COLO668 (cell line): Measurements from ENCODE around the gene GBP2.

Experiments
- DNase-seq: peaks from one replicate; lab custom pipeline; 2025; ENCODE audit not compliant: unreplicated experiment; lab: John Stamatoyannopoulos, UW

Gene GBP2, protein sequence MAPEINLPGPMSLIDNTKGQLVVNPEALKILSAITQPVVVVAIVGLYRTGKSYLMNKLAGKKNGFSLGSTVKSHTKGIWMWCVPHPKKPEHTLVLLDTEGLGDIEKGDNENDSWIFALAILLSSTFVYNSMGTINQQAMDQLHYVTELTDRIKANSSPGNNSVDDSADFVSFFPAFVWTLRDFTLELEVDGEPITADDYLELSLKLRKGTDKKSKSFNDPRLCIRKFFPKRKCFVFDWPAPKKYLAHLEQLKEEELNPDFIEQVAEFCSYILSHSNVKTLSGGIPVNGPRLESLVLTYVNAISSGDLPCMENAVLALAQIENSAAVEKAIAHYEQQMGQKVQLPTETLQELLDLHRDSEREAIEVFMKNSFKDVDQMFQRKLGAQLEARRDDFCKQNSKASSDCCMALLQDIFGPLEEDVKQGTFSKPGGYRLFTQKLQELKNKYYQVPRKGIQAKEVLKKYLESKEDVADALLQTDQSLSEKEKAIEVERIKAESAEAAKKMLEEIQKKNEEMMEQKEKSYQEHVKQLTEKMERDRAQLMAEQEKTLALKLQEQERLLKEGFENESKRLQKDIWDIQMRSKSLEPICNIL

DNA sequence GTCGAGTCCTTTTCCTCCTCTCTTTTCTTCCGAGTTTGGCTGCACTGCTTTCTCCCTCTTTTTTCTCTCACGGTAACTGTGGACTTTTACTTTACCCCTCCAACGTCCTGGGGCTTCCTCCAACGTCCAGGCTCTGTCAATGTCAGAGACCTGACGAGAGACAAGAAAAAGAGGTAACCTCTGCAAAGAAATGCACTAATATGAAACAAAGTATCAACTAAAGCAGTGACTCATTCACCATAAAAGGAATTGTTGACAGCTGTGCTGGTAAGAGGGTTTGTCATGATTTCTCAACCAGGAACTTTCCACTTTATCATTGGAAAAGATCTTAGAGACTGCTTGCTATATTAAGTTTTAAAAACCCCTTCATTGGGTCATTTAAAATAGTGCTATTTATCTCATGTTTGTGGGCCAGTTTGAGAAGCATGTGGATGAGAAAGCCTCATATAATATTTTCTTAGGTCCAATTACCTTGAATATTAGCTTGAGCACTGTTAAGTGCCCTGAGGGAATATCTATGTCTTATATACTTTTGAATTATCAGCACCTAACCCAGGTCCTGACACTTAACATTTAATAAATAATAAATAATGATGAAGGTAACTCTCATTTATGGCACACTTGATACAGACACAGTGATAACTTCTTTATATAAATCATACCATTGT, at the start of gene GBP2:
Gene GBP2 (minus strand): TSS at position 202 of the 668 bp plus-strand sequence. CDS start 4,148 bp downstream, outside the sequence.
- no peak for DNase-seq

DNA sequence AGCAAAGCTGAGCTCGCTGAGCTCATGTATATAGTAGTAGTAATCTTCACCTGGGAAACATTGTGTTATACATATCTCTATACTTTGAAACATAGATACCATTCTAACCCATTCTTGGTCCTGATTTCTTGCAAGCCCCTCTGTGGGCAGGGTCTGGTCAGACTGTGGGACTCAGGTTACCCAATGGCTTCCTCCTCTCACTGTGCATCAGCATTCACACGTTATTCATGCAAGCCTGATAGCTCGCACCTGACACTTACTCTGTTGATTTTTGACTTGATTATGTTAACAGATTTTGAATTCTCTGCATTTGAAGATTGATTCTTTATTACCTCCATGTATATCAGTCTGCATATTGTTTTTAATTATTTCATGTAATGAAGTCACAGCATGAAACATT, 48.6 kb upstream of the GBP2 start:
- no peak for DNase-seq

GRCh38 chr1:89172468-89173143, 46.7 kb upstream of the GBP2 start:
- DNase-seq, result no peak

GRCh38 chr1:89171067-89171438, 45.1 kb upstream of the GBP2 start:
- no peak for DNase-seq

DNA sequence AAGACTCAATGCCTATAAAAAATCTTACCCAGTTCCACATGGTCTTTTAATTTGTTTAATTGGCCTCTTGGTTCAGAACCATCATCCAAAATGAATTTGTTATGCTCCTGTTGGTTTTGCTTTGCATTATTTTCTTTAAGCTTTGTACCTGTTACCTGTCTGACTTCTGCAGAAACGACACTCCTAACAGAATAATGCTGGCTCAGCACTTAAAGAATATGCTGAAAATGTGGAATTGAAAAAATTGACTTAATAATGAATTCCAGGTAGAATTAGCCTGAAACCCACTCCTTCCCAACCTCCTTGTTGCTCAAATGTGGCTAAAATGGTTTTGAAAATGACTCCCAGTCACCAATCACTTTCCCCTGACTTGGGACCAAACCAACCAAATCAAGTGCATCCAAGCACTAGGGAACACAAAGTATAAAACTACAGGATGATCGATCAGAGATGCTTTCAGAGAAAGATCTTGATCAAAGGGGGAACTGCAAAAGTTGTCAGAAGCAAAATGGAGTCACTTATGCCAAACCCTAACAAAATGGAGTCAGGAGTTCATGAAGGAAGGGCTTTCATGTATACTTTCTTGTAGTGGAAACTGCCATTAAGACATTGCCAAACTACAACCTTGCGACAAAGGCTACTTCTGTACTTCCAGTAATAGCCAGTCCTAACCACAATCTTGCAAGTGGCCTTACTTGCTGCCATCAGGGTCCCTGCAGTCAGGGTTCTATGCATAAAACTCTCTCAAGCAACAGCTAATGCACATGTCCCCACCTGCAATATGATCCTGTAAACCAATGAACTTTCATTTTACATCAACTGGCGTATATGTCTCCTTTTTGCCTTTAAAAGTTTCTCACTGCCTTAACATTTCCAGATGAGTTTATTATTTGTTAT, 44.5 kb upstream of the GBP2 start:
- no peak for DNase-seq

- no peak for DNase-seq
Measured at GRCh38 chr1:89169166-89169565, 43.3 kb upstream of the GBP2 start.

DNA sequence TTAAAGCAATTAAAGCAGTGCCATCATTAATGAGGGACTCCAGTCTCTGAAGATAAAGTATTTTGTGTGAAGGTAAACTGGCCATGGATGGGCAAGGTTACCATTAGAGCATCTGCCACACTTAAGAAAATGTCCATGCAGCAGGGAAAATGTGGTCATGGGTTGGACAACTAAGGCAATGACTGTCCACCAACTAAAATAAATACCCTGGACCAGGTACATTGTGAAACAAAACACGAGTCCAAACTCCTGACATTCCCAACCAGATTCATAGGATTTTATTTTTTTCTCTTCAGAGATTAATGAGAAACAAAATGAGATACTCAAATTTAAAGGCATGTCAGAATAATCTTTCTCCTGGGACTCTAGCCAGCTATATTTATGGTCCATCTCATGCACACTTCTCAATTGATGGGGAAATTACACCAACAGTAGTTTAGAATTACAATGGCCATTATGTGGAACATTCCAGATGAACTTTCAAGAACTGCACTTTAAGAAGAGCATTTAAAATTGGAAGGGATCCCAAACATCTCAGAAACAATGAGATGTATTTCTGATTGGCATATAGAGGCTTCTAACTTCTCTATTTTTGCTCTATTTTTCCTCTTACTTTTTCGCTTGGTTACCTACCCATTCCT, 41.8 kb upstream of the GBP2 start:
- no peak for DNase-seq

DNA sequence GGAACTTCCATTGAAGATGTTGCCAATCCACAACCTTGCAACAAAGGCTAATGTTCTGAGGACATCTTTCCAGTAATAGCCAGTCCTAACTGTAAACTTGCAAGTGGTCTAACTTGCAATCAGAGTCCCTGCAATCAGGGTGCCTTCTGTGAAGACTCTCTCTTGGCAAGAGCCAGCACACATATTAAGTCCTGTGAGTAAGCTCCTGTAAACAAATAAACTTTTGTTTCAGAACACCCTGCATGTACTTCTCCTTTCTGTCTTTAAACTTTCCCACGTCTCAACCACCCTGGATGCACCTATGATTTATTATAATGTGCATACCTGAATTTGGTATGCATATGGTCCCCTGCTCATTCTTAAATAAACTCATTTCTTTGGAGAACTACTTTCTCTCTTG, 40.8 kb upstream of the GBP2 start:
- DNase-seq, result no peak

DNA sequence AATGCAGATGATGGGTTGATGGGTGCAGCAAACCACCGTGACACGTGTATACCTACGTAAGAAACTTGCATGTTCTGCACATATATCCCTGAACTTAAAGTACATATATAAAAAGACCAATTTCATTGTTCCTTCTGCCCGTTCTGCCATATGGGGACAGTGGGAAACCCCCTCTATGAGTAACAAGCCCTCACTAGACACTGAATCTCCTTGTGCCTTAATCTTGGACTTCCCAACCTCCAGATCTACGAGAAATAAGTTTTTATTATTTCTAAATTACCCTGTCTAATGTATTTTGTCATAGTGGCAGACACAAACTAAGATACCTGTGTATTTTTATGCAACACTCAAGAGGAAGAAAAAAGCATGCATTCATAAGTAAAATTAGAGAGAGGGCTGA, 39.9 kb upstream of the GBP2 start:
- DNase-seq, result no peak

GRCh38 chr1:89151047-89151446, 25.1 kb upstream of the GBP2 start:
- no peak for DNase-seq

- DNase-seq, result no peak
Measured at GRCh38 chr1:89149976-89150375, 24.1 kb upstream of the GBP2 start.

DNA sequence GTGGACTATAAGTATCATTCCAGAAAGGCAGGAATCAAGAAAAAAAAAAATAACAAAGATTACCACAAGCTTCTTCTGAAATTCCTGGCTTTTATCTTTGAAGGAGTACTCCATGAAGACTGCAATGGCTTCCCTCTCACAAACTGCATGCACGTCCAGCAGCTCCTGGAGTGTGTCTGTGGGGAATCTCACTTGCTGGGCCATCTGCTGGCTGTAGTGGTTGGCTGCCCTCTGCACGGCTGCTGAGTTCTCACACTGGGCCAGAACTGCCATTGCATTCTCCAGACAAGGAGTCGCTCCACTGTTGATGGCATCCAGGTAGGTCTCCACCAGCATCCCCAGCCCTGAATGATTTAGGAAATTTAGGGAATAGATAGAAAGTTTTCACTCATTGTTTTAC, 23.3 kb upstream of the GBP2 start:
- DNase-seq, result no peak

DNA sequence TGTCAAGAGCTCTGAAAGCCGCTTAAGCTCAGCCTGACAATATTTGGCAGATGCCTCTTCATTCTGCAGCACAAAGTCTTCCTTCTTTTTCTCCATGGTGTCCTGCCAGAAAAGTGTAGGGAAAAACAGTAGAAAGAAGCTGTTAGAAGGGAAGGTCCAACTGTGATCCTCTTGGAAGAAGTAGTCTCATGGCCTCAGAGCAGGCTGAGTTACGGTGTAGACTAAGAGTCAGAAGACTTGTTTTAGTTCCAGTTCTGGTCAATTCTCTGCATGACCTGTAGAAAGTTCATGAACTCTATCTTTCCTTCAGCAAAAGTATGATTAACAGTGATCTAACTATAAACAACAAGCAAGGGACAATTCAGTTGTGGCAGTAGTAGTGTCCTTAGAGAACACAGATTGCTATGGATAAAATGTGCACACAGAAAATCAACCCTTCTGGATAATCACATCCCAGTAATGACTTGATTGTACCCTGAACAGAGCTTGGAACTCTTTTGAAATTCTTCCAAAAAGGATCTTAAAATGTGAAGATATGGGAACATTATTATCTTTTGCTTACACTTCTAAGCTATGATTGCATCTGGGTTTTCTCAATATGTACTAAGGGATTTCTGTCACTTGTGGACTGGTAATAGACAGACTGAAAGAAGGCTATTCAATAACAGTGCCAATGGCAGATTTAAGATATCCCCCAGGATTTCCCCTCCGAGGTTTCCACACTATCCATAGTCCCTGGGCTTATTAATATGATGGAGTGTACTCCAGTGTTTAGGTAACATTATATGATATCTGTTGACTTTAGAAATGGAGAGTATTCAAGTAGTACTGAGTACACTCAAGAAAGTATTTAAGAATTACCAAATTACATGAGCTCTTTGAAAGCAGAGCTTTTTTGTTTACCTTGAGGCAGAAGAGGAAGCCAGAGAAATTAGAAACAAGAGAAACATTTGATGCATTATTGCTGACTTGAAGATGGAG, 22.1 kb upstream of the GBP2 start:
- DNase-seq, result no peak

GRCh38 chr1:89146721-89147120, 20.8 kb upstream of the GBP2 start:
- no peak for DNase-seq

- DNase-seq, result no peak
Measured at GRCh38 chr1:89143484-89143883, 17.6 kb upstream of the GBP2 start.

DNA sequence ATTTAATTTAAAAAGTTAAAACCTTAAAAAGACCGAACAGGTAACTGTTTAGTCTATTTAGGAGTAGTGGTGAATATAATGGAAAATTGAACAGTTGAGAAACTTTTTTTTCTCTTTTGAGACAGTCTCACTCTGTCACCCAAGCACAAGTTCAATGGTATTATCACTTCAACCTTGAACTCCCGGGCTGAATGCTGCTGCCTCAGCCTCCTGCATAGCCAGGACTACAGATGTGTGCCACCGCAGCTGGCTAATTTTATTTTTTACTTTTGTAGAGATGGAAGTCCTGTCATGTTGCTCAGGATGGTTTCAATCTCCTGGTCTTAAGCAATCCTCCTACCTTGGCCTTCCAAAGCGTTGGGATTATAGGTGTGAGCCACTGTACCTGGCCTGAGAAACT, 16.2 kb upstream of the GBP2 start:
- no peak for DNase-seq

GRCh38 chr1:89133747-89134146, 7.8 kb upstream of the GBP2 start:
- no peak for DNase-seq

DNA sequence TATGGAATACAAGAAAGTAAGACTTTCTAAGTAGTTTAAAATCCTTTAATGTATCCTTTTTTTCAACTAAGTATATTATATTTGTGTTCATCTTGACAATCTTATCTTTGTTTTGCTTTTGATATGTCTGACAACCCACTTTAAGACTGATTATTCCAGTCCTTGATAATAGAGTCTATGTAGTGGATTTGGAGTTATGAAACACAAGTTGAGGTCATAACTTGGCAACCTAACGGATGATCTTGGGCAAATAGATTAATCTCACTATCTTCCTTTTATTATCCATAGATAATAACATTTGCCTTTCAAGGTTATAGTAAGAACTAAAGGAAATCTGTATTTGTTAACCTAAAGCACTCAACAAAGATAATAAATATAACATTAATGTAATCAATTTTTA, 4.8 kb upstream of the GBP2 start:
- DNase-seq, result no peak

DNA sequence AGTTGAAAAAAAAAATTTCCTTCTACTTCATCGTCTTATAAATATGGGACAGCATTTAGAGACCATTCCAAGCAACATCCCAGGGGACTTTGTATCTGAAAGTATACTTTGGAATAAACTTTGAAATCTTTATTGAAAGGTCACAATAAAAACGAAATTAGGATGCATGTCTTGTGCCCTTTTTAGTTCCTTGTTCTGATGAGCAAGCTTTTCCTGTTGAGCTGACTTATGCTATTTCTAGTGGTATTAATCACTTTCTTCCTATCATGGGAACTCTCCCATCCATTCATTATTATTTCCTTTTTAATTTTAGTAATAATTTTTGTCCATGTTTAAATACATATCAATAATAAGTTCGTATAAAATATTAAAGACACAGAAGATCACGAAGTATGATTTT, 4.0 kb upstream of the GBP2 start:
- no peak for DNase-seq
